ENCODE results near the gene HYPK. TPM values are rescaled to one million over a fixed set of nuclear protein-coding genes. Genes with fewer than 3 reads are reported as not detected.

HYPK gene
- total RNA-seq, 2 experiments from 2014 or later, result 16.1 to 53.6 TPM

DNA sequence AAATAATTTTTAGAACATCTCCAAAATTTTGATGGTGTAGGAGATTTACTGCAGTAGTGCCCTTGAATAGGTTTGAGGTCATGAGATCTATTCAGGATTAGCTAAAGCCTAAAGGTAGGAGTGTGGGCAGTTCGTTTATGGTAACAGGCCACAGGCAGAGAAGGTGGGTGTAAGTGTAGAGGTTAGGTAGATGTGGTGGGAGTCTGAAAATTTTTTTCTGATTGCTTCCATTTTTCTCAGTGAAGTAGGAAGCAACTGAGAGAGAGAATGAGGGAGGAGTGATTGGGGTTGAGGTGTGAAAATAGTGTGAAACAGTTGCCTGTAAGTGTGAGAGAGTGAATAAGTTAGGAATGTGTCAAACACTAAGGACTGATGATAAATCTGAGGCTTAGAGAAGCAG lies 21.4 kb upstream of the HYPK start:
- Histone ChIP-seq H3K4me3 (ENCODE audit: low read depth, low read length, poor library complexity, severe bottlenecking) (no peak overlapping the region), H3K9me3 (ENCODE audit: low read length) (no peaks in the 10 kb centered on the region), H4K20me1 (ENCODE audit: insufficient read depth, low read length) (peaks cover 14% of the 10 kb centered on the region; the same call in 1 of the 2 replicates), H3K36me3 (ENCODE audit: insufficient read depth, low read length) (peaks cover 30% of the 10 kb centered on the region), H3K4me1 (ENCODE audit: insufficient read depth, low read length, poor library complexity, severe bottlenecking) (peaks cover 52% of the 10 kb centered on the region), H2AFZ (ENCODE audit: low read length) (no peak overlapping the region), H3K79me2 (ENCODE audit: insufficient read depth, low read depth, low read length) (peaks cover 39% of the 10 kb centered on the region), H3K27ac (ENCODE audit: low read depth, low read length, poor library complexity, severe bottlenecking) (peak overlapping the region; percentile 32), H3K4me2 (ENCODE audit: low read length) (peak overlapping the region; percentile 16; the same call in 1 of the 2 replicates), H3K9me2 (ENCODE audit: insufficient read depth, low read length) (no peaks in the 10 kb centered on the region)
- intact Hi-C loops (cut with micrococcal nuclease; ENCODE audit: unreplicated experiment), result no loop called here
- no peak for DNase-seq (ENCODE audit: low spot score)
- BruUV-seq (replicated peaks), result no TSS peak
- POLR2A ChIA-PET, result interaction anchor here (1.1 to 7.0 kb wide), 2 partner anchors 10 to 18 kb away, joined by 9 to 98 read pairs; partner anchors contain the start of gene SERF2
- no peak for TF ChIP-seq EZH2phosphoT487 (IDR thresholded peaks at IDR 0.05; ENCODE audit: borderline replicate concordance, low read depth, low read length)
- TF ChIP-seq, protein P1, sequence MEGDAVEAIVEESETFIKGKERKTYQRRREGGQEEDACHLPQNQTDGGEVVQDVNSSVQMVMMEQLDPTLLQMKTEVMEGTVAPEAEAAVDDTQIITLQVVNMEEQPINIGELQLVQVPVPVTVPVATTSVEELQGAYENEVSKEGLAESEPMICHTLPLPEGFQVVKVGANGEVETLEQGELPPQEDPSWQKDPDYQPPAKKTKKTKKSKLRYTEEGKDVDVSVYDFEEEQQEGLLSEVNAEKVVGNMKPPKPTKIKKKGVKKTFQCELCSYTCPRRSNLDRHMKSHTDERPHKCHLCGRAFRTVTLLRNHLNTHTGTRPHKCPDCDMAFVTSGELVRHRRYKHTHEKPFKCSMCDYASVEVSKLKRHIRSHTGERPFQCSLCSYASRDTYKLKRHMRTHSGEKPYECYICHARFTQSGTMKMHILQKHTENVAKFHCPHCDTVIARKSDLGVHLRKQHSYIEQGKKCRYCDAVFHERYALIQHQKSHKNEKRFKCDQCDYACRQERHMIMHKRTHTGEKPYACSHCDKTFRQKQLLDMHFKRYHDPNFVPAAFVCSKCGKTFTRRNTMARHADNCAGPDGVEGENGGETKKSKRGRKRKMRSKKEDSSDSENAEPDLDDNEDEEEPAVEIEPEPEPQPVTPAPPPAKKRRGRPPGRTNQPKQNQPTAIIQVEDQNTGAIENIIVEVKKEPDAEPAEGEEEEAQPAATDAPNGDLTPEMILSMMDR (conservative IDR thresholded peaks at IDR 0.05; ENCODE audit: low read length), result no peak
- CTCF ChIA-PET (ENCODE audit: unreplicated experiment), result no interaction called here

DNA sequence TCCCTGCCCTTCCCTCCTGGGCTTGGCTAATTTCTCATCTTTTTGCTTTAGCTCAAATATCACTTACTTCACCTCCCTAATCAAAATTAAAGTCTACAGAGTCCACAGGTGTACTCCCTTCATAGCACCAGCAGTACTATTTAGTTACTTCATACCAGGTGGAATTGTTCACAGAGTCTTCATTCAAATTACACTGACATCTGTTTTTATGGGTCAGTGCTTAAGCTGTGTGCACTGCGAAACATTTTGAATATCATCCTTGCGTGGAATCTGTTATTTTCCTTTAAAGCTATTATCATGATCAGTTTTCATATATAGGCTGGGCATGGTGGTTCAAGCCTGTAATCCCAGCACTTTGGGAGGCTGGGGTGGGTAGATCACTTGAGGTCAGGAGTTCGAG lies 11.0 kb upstream of the HYPK start:
- BruUV-seq (replicated peaks), result no TSS peak

More for the DNA sequence above, 11.0 kb upstream of the HYPK start:
- intact Hi-C loops (cut with micrococcal nuclease; ENCODE audit: unreplicated experiment), result loop anchor here (1.0 kb wide), 2 partner anchors 12 to 35 kb away; partner anchors contain the start of gene MFAP1
- H3K9me2 ChIP-seq (ENCODE audit: insufficient read depth, low read length), result no peaks in the 10 kb centered on the region
- peak overlapping the region; percentile 45 for H3K4me3 ChIP-seq (ENCODE audit: low read depth, low read length, poor library complexity, severe bottlenecking)
- DNase-seq (ENCODE audit: low spot score), result peak; percentile 93
- TF ChIP-seq EZH2phosphoT487 (IDR thresholded peaks at IDR 0.05; ENCODE audit: borderline replicate concordance, low read depth, low read length), result no peak
- TF ChIP-seq, protein P1 (conservative IDR thresholded peaks at IDR 0.05; ENCODE audit: low read length), result no peak
- H3K4me1 ChIP-seq (ENCODE audit: insufficient read depth, low read length, poor library complexity, severe bottlenecking), result peaks cover 71% of the 10 kb centered on the region
- peaks cover 17% of the 10 kb centered on the region for H4K20me1 ChIP-seq (ENCODE audit: insufficient read depth, low read length)
- H3K27ac ChIP-seq (ENCODE audit: low read depth, low read length, poor library complexity, severe bottlenecking), result peak overlapping the region; percentile 100
- peak overlapping the region; percentile 73 for H3K4me2 ChIP-seq (ENCODE audit: low read length)
- POLR2A ChIA-PET, result interaction anchor here (0.6 to 6.5 kb wide), 9 partner anchors 8 to 42 kb away, joined by 3 to 98 read pairs (median 9); partner anchors contain the start of genes ELL3, HYPK, MFAP1 and SERINC4
- no peaks in the 10 kb centered on the region for H3K9me3 ChIP-seq (ENCODE audit: low read length)
- peak overlapping the region; percentile 60; the same call in 1 of the 2 replicates for H2AFZ ChIP-seq (ENCODE audit: low read length)
- H3K79me2 ChIP-seq (ENCODE audit: insufficient read depth, low read depth, low read length), result peaks cover 25% of the 10 kb centered on the region
- CTCF ChIA-PET (ENCODE audit: unreplicated experiment), result interaction anchor here (1.1 to 1.9 kb wide), 4 partner anchors 11 to 44 kb away, joined by 3 to 6 read pairs (median 4); partner anchors contain the start of genes ELL3, HYPK and SERINC4
- peaks cover 38% of the 10 kb centered on the region for H3K36me3 ChIP-seq (ENCODE audit: insufficient read depth, low read length)

Data from OCI-LY7 (cell line).